ENCODE data around the gene MRS2. TPM values are rescaled to one million over a fixed set of nuclear protein-coding genes. Genes with fewer than 3 reads are reported as not detected.

Gene MRS2
- total RNA-seq, 1 experiment from 2014 or later = 19.8 TPM

DNA sequence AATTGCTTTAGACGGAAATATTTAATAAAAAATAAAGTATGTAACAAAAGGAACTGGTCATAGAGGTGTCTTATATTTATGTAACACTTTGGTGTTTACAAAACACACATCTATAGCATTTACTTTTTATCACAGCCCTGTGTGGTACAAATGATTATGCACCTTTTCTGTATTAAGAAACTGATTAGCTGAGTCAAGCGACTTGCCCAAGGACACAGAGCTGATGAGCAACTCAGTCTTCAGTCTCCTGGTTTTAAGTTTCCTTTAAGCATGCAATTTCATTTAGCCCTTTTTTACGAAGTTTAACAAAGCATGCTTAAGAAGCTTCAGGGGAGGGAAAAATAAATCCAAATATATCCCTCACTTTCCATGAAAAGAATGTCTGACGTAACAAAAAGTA is 47.3 kb upstream of the MRS2 start:
- Histone ChIP-seq H2AFZ (ENCODE audit: low read length) (no peak overlapping the region), H3K4me2 (ENCODE audit: low read length) (0 out of 2 replicates have a peak overlapping the region, but pooled peaks have one; percentile 10)

GRCh38 chr6:24356310-24356973 is 46.3 kb upstream of the MRS2 start:
- ChIA-PET POLR2A (ENCODE audit: unreplicated experiment) (no interaction called here), CTCF (no interaction called here)
- TF ChIP-seq CTCF (conservative IDR thresholded peaks at IDR 0.05; ENCODE audit: low read depth, low read length) = no peak
- no peak for TF ChIP-seq EZH2 (IDR thresholded peaks at IDR 0.05; ENCODE audit: low read length, unreplicated experiment)
- no peak for TF ChIP-seq EZH2phosphoT487 (IDR thresholded peaks at IDR 0.05; ENCODE audit: borderline replicate concordance, low read length)
- H4K20me1 ChIP-seq (ENCODE audit: low read length) = no peaks in the 10 kb centered on the region
- no peaks in the 10 kb centered on the region for H3K79me2 ChIP-seq (ENCODE audit: low read length)
- peaks cover 8% of the 10 kb centered on the region for H3K4me1 ChIP-seq (ENCODE audit: insufficient read depth, low read length)
- DNase-seq (no peak), ATAC-seq (no peak)
- H3K9me3 ChIP-seq (ENCODE audit: low read length) = no peaks in the 10 kb centered on the region
- H3K36me3 ChIP-seq (ENCODE audit: low read depth, low read length) = no peaks in the 10 kb centered on the region
- intact Hi-C loops (cut with micrococcal nuclease) = no loop called here
- no peaks in the 10 kb centered on the region for H3K27me3 ChIP-seq (ENCODE audit: low read length)
- H3K9me2 ChIP-seq (replicated peaks; ENCODE audit: low read length) = no peaks in the 10 kb centered on the region
- H3K4me2 ChIP-seq (ENCODE audit: low read length) = no peak overlapping the region
- no peak overlapping the region for H3K27ac ChIP-seq (ENCODE audit: low read length)
- no peak overlapping the region for H2AFZ ChIP-seq (ENCODE audit: low read length)
- no peaks in the 10 kb centered on the region for H3F3A ChIP-seq (ENCODE audit: low read length, unreplicated experiment)
- H3K4me3 ChIP-seq (ENCODE audit: low read length) = no peak overlapping the region
- no peak overlapping the region for H3K9ac ChIP-seq (ENCODE audit: low read length)
- BruUV-seq (replicated peaks) = no TSS peak

More for the DNA sequence above, 47.3 kb upstream of the MRS2 start:
- POLR2A ChIA-PET (ENCODE audit: unreplicated experiment) = no interaction called here
- Histone ChIP-seq H3K27ac (ENCODE audit: low read length) (no peak overlapping the region), H3F3A (ENCODE audit: low read length, unreplicated experiment) (no peaks in the 10 kb centered on the region), H3K27me3 (ENCODE audit: low read length) (no peaks in the 10 kb centered on the region), H3K4me3 (ENCODE audit: low read length) (no peak overlapping the region), H4K20me1 (ENCODE audit: low read length) (no peaks in the 10 kb centered on the region), H3K9me2 (replicated peaks; ENCODE audit: low read length) (no peaks in the 10 kb centered on the region), H3K4me1 (ENCODE audit: insufficient read depth, low read length) (peaks cover 3% of the 10 kb centered on the region), H3K36me3 (ENCODE audit: low read depth, low read length) (no peaks in the 10 kb centered on the region), H3K9me3 (ENCODE audit: low read length) (no peaks in the 10 kb centered on the region), H3K9ac (ENCODE audit: low read length) (no peak overlapping the region), H3K79me2 (ENCODE audit: low read length) (no peaks in the 10 kb centered on the region)
- no TSS peak for BruUV-seq (replicated peaks)
- CTCF ChIA-PET = no interaction called here
- ATAC-seq (no peak), DNase-seq (no peak)
- TF ChIP-seq EZH2phosphoT487 (IDR thresholded peaks at IDR 0.05; ENCODE audit: borderline replicate concordance, low read length) (no peak), CTCF (conservative IDR thresholded peaks at IDR 0.05; ENCODE audit: low read depth, low read length) (no peak), EZH2 (IDR thresholded peaks at IDR 0.05; ENCODE audit: low read length, unreplicated experiment) (no peak)
- intact Hi-C loops (cut with micrococcal nuclease) = no loop called here

GRCh38 chr6:24357336-24358218 is 45.2 kb upstream of the MRS2 start, which contains the start of gene DCDC2:
Gene DCDC2 (minus strand): TSS chr6:24358059. CDS start chr6:24357750, 309 bp downstream.
- ChIA-PET CTCF (no interaction called here), POLR2A (ENCODE audit: unreplicated experiment) (no interaction called here)
- no peak within 1 kb of the TSS for H2AFZ ChIP-seq (ENCODE audit: low read length)
- H3K27ac ChIP-seq (ENCODE audit: low read length) = no peak within 1 kb of the TSS
- H3K4me1 ChIP-seq (ENCODE audit: insufficient read depth, low read length) = peaks cover 8% of the 10 kb centered on the region
- no peaks in the 10 kb centered on the region for H3K27me3 ChIP-seq (ENCODE audit: low read length)
- intact Hi-C loops (cut with micrococcal nuclease) = no loop called here
- H3K36me3 ChIP-seq (ENCODE audit: low read depth, low read length) = no peaks in the 10 kb centered on the region
- H3K9me3 ChIP-seq (ENCODE audit: low read length) = no peaks in the 10 kb centered on the region
- H4K20me1 ChIP-seq (ENCODE audit: low read length) = no peaks in the 10 kb centered on the region
- BruUV-seq (replicated peaks) = no TSS peak
- no peaks in the 10 kb centered on the region for H3K9me2 ChIP-seq (replicated peaks; ENCODE audit: low read length)
- DNase-seq = no peak
- TF ChIP-seq EZH2phosphoT487 (IDR thresholded peaks at IDR 0.05; ENCODE audit: borderline replicate concordance, low read length) (no peak), CTCF (conservative IDR thresholded peaks at IDR 0.05; ENCODE audit: low read depth, low read length) (no peak), EZH2 (IDR thresholded peaks at IDR 0.05; ENCODE audit: low read length, unreplicated experiment) (no peak)
- no peak within 1 kb of the TSS for H3K9ac ChIP-seq (ENCODE audit: low read length)
- no peak within 1 kb of the TSS for H3K4me3 ChIP-seq (ENCODE audit: low read length)
- no peak for ATAC-seq
- H3K79me2 ChIP-seq (ENCODE audit: low read length) = no peaks in the 10 kb centered on the region
- no peaks in the 10 kb centered on the region for H3F3A ChIP-seq (ENCODE audit: low read length, unreplicated experiment)
- no peak within 1 kb of the TSS for H3K4me2 ChIP-seq (ENCODE audit: low read length)
